H1 (cell line): Measurements from ENCODE around the gene LAT.

Experiments used
- CBX5 ChIP-seq: fragments of 300-800, 300-1000 bp; sonication (generic); IDR thresholded peaks from 2 replicates; pipeline ENCODE4 v1.7.1; 2016; ENCODE audit warnings: antibody characterized with exemption, low read length, low read depth
- GABPA ChIP-seq: IDR thresholded peaks from 2 replicates; pipeline ENCODE4 v1.6.1; 2011; ENCODE audit warnings: mild to moderate bottlenecking, low read length, moderate library complexity, borderline replicate concordance; ENCODE audit not compliant: insufficient read depth
- POLR2A ChIP-seq, 2 experiments: IDR thresholded peaks; 1 replicate in 1 of 2; 2 replicates in 1 of 2; pipeline ENCODE4 v1.6.1; 2011; ENCODE audit warnings: low read depth in 2 of 2, low read length in 2 of 2, mild to moderate bottlenecking in 2 of 2; ENCODE audit errors: control extremely low read depth in 1 of 2
- POLR2AphosphoS5 ChIP-seq: IDR thresholded peaks from 2 replicates; pipeline ENCODE4 v1.6.1; 2011; ENCODE audit warnings: low read depth, low read length
- SIN3A ChIP-seq, 2 experiments: IDR thresholded peaks in 1 of 2; conservative IDR thresholded peaks in 1 of 2; 2 replicates each; pipeline ENCODE4 v1.6.1; 2011 to 2012; ENCODE audit warnings: low read length in 2 of 2, improper control_type of control experiment in 1 of 2, low read depth in 1 of 2, mild to moderate bottlenecking in 1 of 2
- SP1 ChIP-seq: IDR thresholded peaks from 2 replicates; pipeline ENCODE4 v1.6.1; 2011; ENCODE audit warnings: low read depth, low read length
- TF ChIP-seq, protein P1 (sequence below), 3 experiments: IDR thresholded peaks; 1 replicate in 2 of 3; 2 replicates in 1 of 3; pipeline versions ENCODE4 v1.5.1 to v1.6.1; 2011; ENCODE audit warnings: low read length in 3 of 3, mild to moderate bottlenecking in 3 of 3, inconsistent platforms in 2 of 3, low read depth in 1 of 3, moderate library complexity in 1 of 3; ENCODE audit not compliant: insufficient read depth in 1 of 3; ENCODE audit errors: control extremely low read depth in 1 of 3

DNA sequence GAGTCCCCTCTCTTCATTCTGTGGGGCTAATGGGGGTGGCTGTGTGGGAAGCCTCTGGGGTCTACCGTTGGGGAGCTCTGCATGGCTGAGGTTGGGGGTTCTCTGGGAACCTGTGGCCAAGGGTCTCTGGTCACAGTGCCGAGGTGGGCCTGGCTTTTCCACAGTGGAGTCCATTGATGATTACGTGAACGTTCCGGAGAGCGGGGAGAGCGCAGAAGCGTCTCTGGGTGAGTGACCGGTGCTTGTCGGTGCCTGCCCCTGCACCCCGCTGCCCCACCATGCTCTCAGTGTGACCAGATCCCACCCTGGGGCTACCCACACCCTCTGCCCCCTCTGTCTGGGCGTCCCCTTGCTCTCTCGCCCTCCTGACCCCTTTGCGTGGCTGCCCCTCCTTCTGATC, 4.5 kb downstream of the LAT start:
- TF ChIP-seq, protein P1, sequence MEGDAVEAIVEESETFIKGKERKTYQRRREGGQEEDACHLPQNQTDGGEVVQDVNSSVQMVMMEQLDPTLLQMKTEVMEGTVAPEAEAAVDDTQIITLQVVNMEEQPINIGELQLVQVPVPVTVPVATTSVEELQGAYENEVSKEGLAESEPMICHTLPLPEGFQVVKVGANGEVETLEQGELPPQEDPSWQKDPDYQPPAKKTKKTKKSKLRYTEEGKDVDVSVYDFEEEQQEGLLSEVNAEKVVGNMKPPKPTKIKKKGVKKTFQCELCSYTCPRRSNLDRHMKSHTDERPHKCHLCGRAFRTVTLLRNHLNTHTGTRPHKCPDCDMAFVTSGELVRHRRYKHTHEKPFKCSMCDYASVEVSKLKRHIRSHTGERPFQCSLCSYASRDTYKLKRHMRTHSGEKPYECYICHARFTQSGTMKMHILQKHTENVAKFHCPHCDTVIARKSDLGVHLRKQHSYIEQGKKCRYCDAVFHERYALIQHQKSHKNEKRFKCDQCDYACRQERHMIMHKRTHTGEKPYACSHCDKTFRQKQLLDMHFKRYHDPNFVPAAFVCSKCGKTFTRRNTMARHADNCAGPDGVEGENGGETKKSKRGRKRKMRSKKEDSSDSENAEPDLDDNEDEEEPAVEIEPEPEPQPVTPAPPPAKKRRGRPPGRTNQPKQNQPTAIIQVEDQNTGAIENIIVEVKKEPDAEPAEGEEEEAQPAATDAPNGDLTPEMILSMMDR (IDR thresholded peaks at IDR 0.05; ENCODE audit: control extremely low read depth in 1 of 3, insufficient read depth in 1 of 3, low read depth in 1 of 3, low read length in 3 of 3), result no peak
- TF ChIP-seq POLR2AphosphoS5 (no peak), POLR2A (IDR thresholded peaks at IDR 0.05; ENCODE audit: control extremely low read depth in 1 of 2, low read depth in 2 of 2, low read length in 2 of 2) (no peak), SP1 (no peak), CBX5 (no peak), SIN3A (conservative IDR thresholded peaks at IDR 0.05 in 1 of 2, IDR thresholded peaks at IDR 0.05 in 1 of 2; ENCODE audit: low read depth in 1 of 2, low read length in 2 of 2) (no peak), GABPA (no peak)
